Measurements from ENCODE around the gene BCORL1.

DNA sequence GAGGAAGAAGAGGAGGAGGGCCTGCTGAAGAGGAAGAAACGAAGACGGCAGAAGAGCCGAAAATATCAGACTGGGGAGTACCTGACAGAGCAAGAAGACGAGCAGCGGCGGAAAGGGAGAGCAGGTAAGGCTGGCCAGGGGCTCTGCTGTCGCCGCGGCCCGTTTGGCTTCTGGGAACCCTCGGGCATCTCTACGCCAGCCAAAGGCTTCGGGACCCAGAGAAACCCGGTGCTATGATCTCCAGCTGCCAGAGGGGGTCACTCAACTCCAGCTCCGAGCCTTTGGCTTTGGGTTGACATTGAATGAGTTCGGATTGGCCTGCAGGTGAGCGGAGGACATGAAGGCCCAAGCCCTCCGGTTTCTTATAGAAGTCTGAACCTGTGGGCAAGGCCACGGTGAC, 42.8 kb downstream of the BCORL1 start:
- TF ChIP-seq, protein P1, sequence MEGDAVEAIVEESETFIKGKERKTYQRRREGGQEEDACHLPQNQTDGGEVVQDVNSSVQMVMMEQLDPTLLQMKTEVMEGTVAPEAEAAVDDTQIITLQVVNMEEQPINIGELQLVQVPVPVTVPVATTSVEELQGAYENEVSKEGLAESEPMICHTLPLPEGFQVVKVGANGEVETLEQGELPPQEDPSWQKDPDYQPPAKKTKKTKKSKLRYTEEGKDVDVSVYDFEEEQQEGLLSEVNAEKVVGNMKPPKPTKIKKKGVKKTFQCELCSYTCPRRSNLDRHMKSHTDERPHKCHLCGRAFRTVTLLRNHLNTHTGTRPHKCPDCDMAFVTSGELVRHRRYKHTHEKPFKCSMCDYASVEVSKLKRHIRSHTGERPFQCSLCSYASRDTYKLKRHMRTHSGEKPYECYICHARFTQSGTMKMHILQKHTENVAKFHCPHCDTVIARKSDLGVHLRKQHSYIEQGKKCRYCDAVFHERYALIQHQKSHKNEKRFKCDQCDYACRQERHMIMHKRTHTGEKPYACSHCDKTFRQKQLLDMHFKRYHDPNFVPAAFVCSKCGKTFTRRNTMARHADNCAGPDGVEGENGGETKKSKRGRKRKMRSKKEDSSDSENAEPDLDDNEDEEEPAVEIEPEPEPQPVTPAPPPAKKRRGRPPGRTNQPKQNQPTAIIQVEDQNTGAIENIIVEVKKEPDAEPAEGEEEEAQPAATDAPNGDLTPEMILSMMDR (IDR thresholded peaks at IDR 0.05; ENCODE audit: low read depth, low read length), result no peak
- TF ChIP-seq EZH2phosphoT487 (IDR thresholded peaks at IDR 0.05; ENCODE audit: low read depth), result no peak

Data from OCI-LY3 (cell line).